ENCODE results near the gene TMBIM1. TPM values are rescaled to one million over a fixed set of nuclear protein-coding genes. Genes with fewer than 3 reads are reported as not detected.
A peak's percentile ranks its signal among the peaks of the same experiment; 100 is the strongest.

The TMBIM1 gene
- total RNA-seq, 1 experiment from 2014 or later = 168 TPM

DNA sequence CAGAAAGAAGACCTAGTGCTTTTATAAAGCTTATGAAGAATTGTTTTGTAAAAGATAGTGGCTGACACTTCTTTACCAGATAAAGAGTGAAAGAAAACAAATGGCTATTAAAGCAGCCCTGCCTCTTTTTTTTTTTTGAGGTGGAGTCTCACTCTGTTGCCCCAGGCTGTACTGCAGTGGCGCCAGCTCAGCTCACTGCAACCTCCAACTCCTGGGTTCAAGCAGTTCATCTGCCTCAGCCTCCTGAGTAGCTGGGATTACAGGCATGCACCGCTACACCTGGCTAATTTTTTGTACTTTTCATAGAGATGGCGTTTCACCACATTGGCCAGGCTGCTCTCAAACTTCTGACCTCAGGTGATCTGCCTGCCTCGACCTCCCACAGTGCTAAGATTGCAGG is 62.5 kb downstream of the TMBIM1 start:
- Mint-ChIP-seq H3K27me3 (ENCODE audit: insufficient read depth, unreplicated experiment) (no peaks in the 10 kb centered on the region), H3K27ac (ENCODE audit: unreplicated experiment) (peak overlapping the region; percentile 65), H3K36me3 (ENCODE audit: insufficient read depth, unreplicated experiment) (peaks cover 97% of the 10 kb centered on the region), H3K9me3 (ENCODE audit: unreplicated experiment) (no peaks in the 10 kb centered on the region), H3K4me1 (ENCODE audit: low read depth, unreplicated experiment) (peaks cover 36% of the 10 kb centered on the region), H3K4me3 (ENCODE audit: unreplicated experiment) (no peak overlapping the region)
- no TSS peak for BruUV-seq (replicated peaks)
- CTCF ChIA-PET = interaction anchor here (0.6 to 0.8 kb wide), 3 partner anchors 10 to 189 kb away, joined by 4 to 6 read pairs (median 4); partner anchors contain the start of genes ARPC2 and VIL1
- Histone ChIP-seq H3K27me3 (replicated peaks; ENCODE audit: control insufficient read depth, insufficient read depth, low read length) (no peaks in the 10 kb centered on the region), H3K4me3 (ENCODE audit: low read depth, low read length) (no peak overlapping the region), H3K9me3 (no peaks in the 10 kb centered on the region), H3K4me1 (peaks cover 46% of the 10 kb centered on the region), H3K36me3 (ENCODE audit: control insufficient read depth, insufficient read depth, low read length) (peaks cover 1% of the 10 kb centered on the region; the same call in 1 of the 2 replicates)
- no peak for DNase-seq
- intact Hi-C loops (cut with micrococcal nuclease; ENCODE audit: unreplicated experiment) = loop anchor here (1.0 to 5.0 kb wide), 2 partner anchors 12 to 43 kb away; no protein-coding TSS in a partner anchor
- TF ChIP-seq, protein P1, sequence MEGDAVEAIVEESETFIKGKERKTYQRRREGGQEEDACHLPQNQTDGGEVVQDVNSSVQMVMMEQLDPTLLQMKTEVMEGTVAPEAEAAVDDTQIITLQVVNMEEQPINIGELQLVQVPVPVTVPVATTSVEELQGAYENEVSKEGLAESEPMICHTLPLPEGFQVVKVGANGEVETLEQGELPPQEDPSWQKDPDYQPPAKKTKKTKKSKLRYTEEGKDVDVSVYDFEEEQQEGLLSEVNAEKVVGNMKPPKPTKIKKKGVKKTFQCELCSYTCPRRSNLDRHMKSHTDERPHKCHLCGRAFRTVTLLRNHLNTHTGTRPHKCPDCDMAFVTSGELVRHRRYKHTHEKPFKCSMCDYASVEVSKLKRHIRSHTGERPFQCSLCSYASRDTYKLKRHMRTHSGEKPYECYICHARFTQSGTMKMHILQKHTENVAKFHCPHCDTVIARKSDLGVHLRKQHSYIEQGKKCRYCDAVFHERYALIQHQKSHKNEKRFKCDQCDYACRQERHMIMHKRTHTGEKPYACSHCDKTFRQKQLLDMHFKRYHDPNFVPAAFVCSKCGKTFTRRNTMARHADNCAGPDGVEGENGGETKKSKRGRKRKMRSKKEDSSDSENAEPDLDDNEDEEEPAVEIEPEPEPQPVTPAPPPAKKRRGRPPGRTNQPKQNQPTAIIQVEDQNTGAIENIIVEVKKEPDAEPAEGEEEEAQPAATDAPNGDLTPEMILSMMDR (IDR thresholded peaks at IDR 0.05; ENCODE audit: insufficient read depth in 1 of 2, low read depth in 1 of 2, low read length in 1 of 2, severe bottlenecking in 1 of 2, unreplicated experiment in 1 of 2) = no peak
- POLR2A ChIA-PET = interaction anchor here (1.4 kb wide), 1 partner anchor 13 kb away, joined by 6 read pairs; the partner anchor contains the start of gene ARPC2

DNA sequence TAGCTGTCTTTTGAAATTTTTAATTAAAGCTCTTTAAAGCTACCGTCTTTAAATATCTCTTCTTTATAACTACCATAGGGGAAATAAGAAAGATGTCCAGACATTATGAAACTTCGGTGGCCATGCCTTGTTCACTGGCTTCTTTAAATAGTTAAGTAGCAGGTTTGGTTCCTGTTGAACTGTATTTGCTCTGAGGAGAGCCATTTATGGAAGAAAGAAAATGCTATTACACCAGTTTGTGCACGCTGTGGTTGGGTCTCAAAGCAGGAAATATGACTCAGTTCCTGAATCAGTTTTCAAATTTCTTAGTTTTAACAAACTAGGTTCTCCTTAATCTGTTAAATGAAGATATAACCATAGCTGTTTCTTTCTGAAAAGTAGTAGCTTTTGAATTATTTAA is 63.1 kb downstream of the TMBIM1 start:
- Histone ChIP-seq H3K9me3 (no peaks in the 10 kb centered on the region), H3K27me3 (replicated peaks; ENCODE audit: control insufficient read depth, insufficient read depth, low read length) (no peaks in the 10 kb centered on the region), H3K36me3 (ENCODE audit: control insufficient read depth, insufficient read depth, low read length) (peaks cover 1% of the 10 kb centered on the region; the same call in 1 of the 2 replicates), H3K4me1 (peaks cover 40% of the 10 kb centered on the region), H3K4me3 (ENCODE audit: low read depth, low read length) (no peak overlapping the region)
- DNase-seq = no peak
- Mint-ChIP-seq H3K4me1 (ENCODE audit: low read depth, unreplicated experiment) (peaks cover 31% of the 10 kb centered on the region), H3K4me3 (ENCODE audit: unreplicated experiment) (no peak overlapping the region), H3K27me3 (ENCODE audit: insufficient read depth, unreplicated experiment) (no peaks in the 10 kb centered on the region), H3K36me3 (ENCODE audit: insufficient read depth, unreplicated experiment) (peaks cover 97% of the 10 kb centered on the region), H3K9me3 (ENCODE audit: unreplicated experiment) (no peaks in the 10 kb centered on the region), H3K27ac (ENCODE audit: unreplicated experiment) (no peak overlapping the region)
- TF ChIP-seq, protein P1 (IDR thresholded peaks at IDR 0.05; ENCODE audit: insufficient read depth in 1 of 2, low read depth in 1 of 2, low read length in 1 of 2, severe bottlenecking in 1 of 2, unreplicated experiment in 1 of 2) = no peak
- intact Hi-C loops (cut with micrococcal nuclease; ENCODE audit: unreplicated experiment) = loop anchor here (1.0 kb wide), 1 partner anchor 11 kb away; no protein-coding TSS in a partner anchor
- BruUV-seq (replicated peaks) = no TSS peak
- POLR2A ChIA-PET = no interaction called here
- CTCF ChIA-PET = interaction anchor here (0.6 to 0.8 kb wide), 2 partner anchors 11 to 190 kb away, joined by 4 read pairs; partner anchors contain the start of gene VIL1

DNA sequence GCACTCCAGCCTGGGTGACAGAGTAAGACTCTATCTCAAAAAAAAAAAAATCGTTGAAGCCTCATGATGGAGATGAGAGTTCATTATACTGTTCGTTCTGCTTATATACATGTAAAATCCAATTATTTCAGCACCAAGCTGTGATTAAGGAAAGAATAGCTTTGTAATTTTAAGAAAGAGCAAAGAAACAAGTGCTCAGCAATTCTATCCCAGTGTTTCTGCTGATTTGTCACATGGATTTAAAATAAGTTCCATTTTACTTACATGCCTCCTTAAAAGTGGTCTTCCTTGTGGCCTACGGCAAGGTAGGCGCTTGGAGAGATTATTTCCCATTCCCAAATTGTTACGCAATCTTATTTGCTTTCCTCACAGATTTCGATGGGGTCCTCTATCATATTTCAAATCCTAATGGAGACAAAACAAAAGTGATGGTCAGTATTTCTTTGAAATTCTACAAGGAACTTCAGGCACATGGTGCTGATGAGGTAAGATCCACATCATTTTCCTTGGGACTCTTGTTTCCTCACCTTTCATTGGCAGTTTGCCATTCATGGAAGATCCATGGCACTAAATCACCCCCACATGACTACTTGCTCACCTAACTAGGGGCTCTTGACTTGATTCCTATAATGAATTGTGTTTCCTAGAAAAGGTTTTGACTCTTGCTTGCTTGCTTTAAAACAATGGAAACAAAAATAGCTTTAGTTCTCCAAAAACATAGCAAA is 63.8 kb downstream of the TMBIM1 start:
- CTCF ChIA-PET = no interaction called here
- no peak overlapping the region for H3K27ac Mint-ChIP-seq (ENCODE audit: unreplicated experiment)
- Histone ChIP-seq H3K36me3 (ENCODE audit: control insufficient read depth, insufficient read depth, low read length) (peaks cover 1% of the 10 kb centered on the region; the same call in 1 of the 2 replicates), H3K4me1 (peaks cover 33% of the 10 kb centered on the region), H3K27me3 (replicated peaks; ENCODE audit: control insufficient read depth, insufficient read depth, low read length) (no peaks in the 10 kb centered on the region), H3K9me3 (no peaks in the 10 kb centered on the region), H3K4me3 (ENCODE audit: low read depth, low read length) (no peak overlapping the region)
- TF ChIP-seq, protein P1 (IDR thresholded peaks at IDR 0.05; ENCODE audit: insufficient read depth in 1 of 2, low read depth in 1 of 2, low read length in 1 of 2, severe bottlenecking in 1 of 2, unreplicated experiment in 1 of 2) = no peak
- no peaks in the 10 kb centered on the region for H3K27me3 Mint-ChIP-seq (ENCODE audit: insufficient read depth, unreplicated experiment)
- H3K4me1 Mint-ChIP-seq (ENCODE audit: low read depth, unreplicated experiment) = peaks cover 24% of the 10 kb centered on the region
- peaks cover 97% of the 10 kb centered on the region for H3K36me3 Mint-ChIP-seq (ENCODE audit: insufficient read depth, unreplicated experiment)
- POLR2A ChIA-PET = no interaction called here
- no peak overlapping the region for H3K4me3 Mint-ChIP-seq (ENCODE audit: unreplicated experiment)
- no TSS peak for BruUV-seq (replicated peaks)
- H3K9me3 Mint-ChIP-seq (ENCODE audit: unreplicated experiment) = no peaks in the 10 kb centered on the region
- intact Hi-C loops (cut with micrococcal nuclease; ENCODE audit: unreplicated experiment) = loop anchor here (1.0 kb wide), 1 partner anchor 10 kb away; no protein-coding TSS in a partner anchor
- DNase-seq = no peak

Measured in Caco-2 (cell line).